Prostate gland (tissue), 2 donors: Measurements from ENCODE around the gene SSBP3. TPM values are rescaled to one million over a fixed set of nuclear protein-coding genes. Genes with fewer than 3 reads are reported as not detected.
"Not testable (repeated sequence)": the region's sequence is repeated elsewhere in the genome, so short reads cannot be mapped to it uniquely, and the experiment has no call there.

Experiments
- DNase-seq: peaks from one replicate; pipeline ENCODE4 v3.0.0-alpha.2; 2019; ENCODE audit warnings: low spot score
- H3K27ac ChIP-seq, 2 donors: fragments of 200-600 bp; sonication (generic); 2 replicates each; pipeline ENCODE4 v1.5.1; 2017 to 2019
- H3K27me3 ChIP-seq: fragments of 200-600 bp; sonication (generic); replicated peaks from 2 replicates; pipeline ENCODE4 v1.5.1; 2019; ENCODE audit not compliant: insufficient read depth
- H3K36me3 ChIP-seq, 2 donors: fragments of 200-600 bp; sonication (generic); 1 replicate in 1 of 2; 2 replicates in 1 of 2; pipeline versions ENCODE4 v1.5.1 to v1.8.1; 2017 to 2019
- H3K4me1 ChIP-seq: fragments of 200-600 bp; sonication (generic); replicated peaks from 2 replicates; pipeline ENCODE4 v1.5.1; 2019
- H3K4me3 ChIP-seq, 2 donors: fragments of 200-600 bp; sonication (generic); 2 replicates each; pipeline ENCODE4 v1.5.1; 2017 to 2019
- H3K9me3 ChIP-seq: fragments of 200-600 bp; sonication (generic); 2 replicates; pipeline ENCODE4 v1.5.1; 2017
- POLR2A ChIP-seq: fragments of 450-650 bp; IDR thresholded peaks from one replicate; pipeline ENCODE4 v1.6.1; 2016; ENCODE audit warnings: antibody characterized with exemption, mild to moderate bottlenecking
- POLR2AphosphoS5 ChIP-seq: sonication (generic); formaldehyde crosslinking; IDR thresholded peaks from one replicate; pipeline ENCODE4 v1.6.1; 2017; ENCODE audit warnings: antibody characterized with exemption
- WGBS: methylation state at CpG from one replicate; pipeline ENCODE4 v1.1.5; 2018; 5-methylcytosine and 5-hydroxymethylcytosine counted together
- intact Hi-C: fragments of 100-400 bp; cut with DNase I; formaldehyde crosslinking; loops from one replicate; pipeline ENCODE4 v1.14.2; 2022
- total RNA-seq, 2 donors: library from RNA; depleted of rRNA; stranded (reverse); fragments of >200 nt; gene quantifications; one replicate each; pipeline ENCODE4 v1.1.0, GENCODE V29; 2016
- TF ChIP-seq, protein P1 (sequence below), 4 experiments: fragments of 200-600 bp in 2 of 4; fragments of 450-650 bp in 2 of 4; sonication (generic) in 2 of 4; IDR thresholded peaks; 1 replicate in 3 of 4; 2 replicates in 1 of 4; pipeline ENCODE4 v1.5.1; 2016 to 2019; ENCODE audit warnings: antibody characterized with exemption in 4 of 4, mild to moderate bottlenecking in 2 of 4, moderate library complexity in 2 of 4

SSBP3 gene
- total RNA-seq, 2 donors from 2014 or later, result 45.0 to 94.4 TPM

DNA sequence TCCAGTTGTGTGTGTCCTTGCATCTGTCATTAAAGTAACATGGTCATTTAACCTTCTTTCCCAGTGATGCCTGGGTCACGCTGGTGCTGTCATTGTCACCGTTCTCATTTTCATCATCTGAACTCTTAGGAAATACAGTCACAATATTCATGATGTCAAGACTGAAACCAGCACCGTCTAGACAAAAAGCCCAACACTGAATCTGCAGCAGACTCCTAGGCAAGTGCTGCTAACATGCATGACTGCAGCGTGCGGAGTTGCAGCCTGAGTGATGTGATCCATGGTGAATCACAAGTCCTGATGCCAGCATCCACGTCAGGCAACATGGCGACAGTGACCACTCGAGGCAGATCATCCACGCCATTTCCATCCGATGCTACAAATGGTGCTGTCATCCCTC lies 168.6 kb downstream of the SSBP3 start:
- no peak for DNase-seq
- no peak for TF ChIP-seq POLR2AphosphoS5
- no peak for TF ChIP-seq POLR2A
- TF ChIP-seq, protein P1, sequence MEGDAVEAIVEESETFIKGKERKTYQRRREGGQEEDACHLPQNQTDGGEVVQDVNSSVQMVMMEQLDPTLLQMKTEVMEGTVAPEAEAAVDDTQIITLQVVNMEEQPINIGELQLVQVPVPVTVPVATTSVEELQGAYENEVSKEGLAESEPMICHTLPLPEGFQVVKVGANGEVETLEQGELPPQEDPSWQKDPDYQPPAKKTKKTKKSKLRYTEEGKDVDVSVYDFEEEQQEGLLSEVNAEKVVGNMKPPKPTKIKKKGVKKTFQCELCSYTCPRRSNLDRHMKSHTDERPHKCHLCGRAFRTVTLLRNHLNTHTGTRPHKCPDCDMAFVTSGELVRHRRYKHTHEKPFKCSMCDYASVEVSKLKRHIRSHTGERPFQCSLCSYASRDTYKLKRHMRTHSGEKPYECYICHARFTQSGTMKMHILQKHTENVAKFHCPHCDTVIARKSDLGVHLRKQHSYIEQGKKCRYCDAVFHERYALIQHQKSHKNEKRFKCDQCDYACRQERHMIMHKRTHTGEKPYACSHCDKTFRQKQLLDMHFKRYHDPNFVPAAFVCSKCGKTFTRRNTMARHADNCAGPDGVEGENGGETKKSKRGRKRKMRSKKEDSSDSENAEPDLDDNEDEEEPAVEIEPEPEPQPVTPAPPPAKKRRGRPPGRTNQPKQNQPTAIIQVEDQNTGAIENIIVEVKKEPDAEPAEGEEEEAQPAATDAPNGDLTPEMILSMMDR (IDR thresholded peaks at IDR 0.05), result no peak
- H3K4me1 ChIP-seq, result no peaks in the 10 kb centered on the region
- H3K4me3 ChIP-seq, result no peak overlapping the region
- peaks cover 0 to 21% of the 10 kb centered on the region in 2 donors for H3K36me3 ChIP-seq
- H3K27ac ChIP-seq, result no peak overlapping the region
- intact Hi-C loops, result no loop called here
- WGBS, result 91% methylated on average over 10 of the region's 10 CpGs
- H3K9me3 ChIP-seq, result no peaks in the 10 kb centered on the region
- H3K27me3 ChIP-seq, result no peaks in the 10 kb centered on the region

DNA sequence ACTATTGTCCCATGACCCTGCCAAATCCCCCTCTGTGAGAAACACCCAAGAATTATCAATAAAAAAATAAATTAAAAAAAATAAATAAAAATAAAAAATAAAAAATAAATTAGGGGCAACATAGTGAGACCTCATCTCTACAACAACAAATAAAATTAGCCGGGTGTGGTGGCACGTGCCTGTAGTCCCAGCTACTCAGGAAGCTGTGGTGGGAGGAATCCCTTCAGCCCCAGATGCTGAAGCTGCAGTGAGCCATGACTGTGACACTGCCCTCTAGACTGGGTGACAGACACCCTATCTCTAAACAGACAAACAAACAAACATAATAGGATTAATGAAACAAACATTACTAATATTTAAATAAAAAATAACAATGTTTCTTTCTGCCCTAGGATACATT lies 171.9 kb downstream of the SSBP3 start:
- H3K27me3 ChIP-seq, result no peaks in the 10 kb centered on the region
- H3K4me1 ChIP-seq, result no peaks in the 10 kb centered on the region
- intact Hi-C loops, result no loop called here
- peaks cover 0 to 21% of the 10 kb centered on the region in 2 donors for H3K36me3 ChIP-seq
- H3K9me3 ChIP-seq, result no peaks in the 10 kb centered on the region
- 82% methylated on average over 2 of the region's 2 CpGs for WGBS
- no peak overlapping the region for H3K27ac ChIP-seq
- TF ChIP-seq POLR2A (no peak), POLR2AphosphoS5 (no peak)
- TF ChIP-seq, protein P1 (IDR thresholded peaks at IDR 0.05), result no peak
- no peak overlapping the region for H3K4me3 ChIP-seq
- no peak for DNase-seq

DNA sequence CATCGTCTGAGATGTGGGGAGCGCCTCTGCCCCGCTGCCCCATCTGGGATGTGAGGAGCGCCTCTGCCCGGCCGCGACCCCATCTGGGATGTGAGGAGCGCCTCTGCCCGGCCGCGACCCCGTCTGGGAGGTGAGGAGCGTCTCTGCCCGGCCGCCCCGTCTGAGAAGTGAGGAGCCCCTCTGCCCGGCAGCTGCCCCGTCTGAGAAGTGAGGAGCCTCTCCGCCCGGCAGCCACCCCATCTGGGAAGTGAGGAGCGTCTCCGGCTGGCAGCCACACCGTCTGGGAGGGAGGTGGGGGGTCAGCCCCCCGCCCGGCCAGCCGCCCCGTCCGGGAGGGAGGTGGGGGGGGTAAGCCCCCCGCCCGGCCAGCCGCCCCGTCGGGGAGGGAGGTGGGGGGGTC lies 173.0 kb downstream of the SSBP3 start:
- H3K4me3 ChIP-seq, H3K4me1 ChIP-seq, H3K9me3 ChIP-seq, intact Hi-C loops, H3K27me3 ChIP-seq, DNase-seq, H3K27ac ChIP-seq: not testable (repeated sequence)
- peaks cover 0 to 13% of the 10 kb centered on the region in 2 donors for H3K36me3 ChIP-seq
- WGBS, result 98% methylated on average over 23 of the region's 33 CpGs

DNA sequence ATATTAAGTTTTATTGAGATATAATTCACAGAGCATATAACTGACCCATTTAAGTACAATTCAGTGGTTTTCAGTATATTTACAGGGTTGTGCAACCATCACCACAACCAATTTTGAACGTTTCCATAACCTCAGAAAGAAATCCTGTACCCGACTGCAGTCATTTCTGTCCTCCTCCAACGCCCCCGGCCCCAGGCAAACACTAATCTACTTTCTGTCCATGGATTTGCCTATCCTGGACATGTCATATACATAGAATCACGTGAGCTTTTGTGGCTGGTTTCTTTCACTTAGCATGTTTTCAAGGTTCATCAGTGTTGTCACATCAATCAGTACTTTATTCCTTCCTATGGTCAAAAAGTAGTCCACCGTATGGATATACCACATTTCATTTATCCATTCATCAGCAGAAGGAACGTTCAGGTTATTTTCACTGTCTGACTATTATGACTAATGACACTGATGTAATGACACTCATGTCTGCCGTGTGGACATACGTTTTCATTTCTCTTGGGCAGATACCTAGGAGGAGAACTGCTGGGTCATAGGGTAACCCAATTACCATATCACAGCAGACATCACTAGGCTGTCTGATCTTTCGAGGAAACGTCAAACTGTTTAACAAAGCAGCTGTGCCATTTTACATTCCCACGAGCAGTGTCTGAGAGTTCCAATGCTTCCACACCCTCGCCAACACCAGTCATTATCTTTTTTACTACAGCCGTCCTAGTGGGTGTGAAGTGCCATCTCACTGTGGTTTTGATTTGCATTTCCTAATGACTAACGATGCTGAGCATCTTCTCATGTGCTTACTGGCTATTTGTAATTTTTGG lies 175.5 kb downstream of the SSBP3 start:
- WGBS, result 82% methylated on average over 15 of the region's 15 CpGs
- Histone ChIP-seq H3K4me3 (no peak overlapping the region), H3K27ac (no peak overlapping the region), H3K4me1 (no peaks in the 10 kb centered on the region), H3K36me3 (no peaks in the 10 kb centered on the region), H3K9me3 (no peaks in the 10 kb centered on the region), H3K27me3 (no peaks in the 10 kb centered on the region)
- DNase-seq, result no peak
- intact Hi-C loops, result no loop called here
- TF ChIP-seq POLR2AphosphoS5, result no peak

DNA sequence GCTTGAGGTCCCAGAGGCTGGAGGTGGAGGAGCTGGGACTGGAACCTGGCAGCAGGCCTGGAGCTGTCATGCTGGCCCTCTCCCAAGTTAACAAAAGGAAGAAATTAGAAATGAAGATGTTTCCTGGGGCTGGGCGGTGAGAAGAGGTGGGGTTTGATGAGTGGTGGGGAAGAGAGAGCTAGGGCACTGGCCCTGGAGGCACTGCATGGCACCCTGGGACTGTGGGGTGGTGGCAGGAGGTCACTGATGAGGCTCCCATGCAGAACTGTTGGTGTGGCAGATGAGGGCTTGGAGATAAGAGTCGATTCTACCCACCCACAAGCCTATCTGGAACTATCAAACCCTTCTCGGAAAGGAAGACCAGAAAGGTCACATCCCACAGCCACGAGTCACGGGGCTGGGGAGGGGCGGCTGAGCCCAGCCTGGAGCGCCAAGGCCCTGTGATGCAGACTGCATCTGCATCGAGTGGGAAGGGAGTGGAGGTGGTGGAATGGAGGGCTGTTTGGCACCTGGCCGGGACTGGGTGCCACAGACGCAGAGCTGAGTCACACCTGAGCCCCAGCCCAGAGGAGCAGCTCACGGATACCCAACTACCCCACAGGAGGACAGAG lies 176.8 kb downstream of the SSBP3 start:
- intact Hi-C loops, result no loop called here
- no peaks in the 10 kb centered on the region for H3K27me3 ChIP-seq
- TF ChIP-seq POLR2AphosphoS5 (no peak), POLR2A (no peak)
- TF ChIP-seq, protein P1 (IDR thresholded peaks at IDR 0.05), result no peak
- H3K4me3 ChIP-seq, result no peak overlapping the region
- no peaks in the 10 kb centered on the region for H3K4me1 ChIP-seq
- DNase-seq, result no peak
- H3K9me3 ChIP-seq, result no peaks in the 10 kb centered on the region
- H3K36me3 ChIP-seq, result no peaks in the 10 kb centered on the region
- WGBS, result 48% methylated on average over 11 of the region's 11 CpGs
- no peak overlapping the region for H3K27ac ChIP-seq

DNA sequence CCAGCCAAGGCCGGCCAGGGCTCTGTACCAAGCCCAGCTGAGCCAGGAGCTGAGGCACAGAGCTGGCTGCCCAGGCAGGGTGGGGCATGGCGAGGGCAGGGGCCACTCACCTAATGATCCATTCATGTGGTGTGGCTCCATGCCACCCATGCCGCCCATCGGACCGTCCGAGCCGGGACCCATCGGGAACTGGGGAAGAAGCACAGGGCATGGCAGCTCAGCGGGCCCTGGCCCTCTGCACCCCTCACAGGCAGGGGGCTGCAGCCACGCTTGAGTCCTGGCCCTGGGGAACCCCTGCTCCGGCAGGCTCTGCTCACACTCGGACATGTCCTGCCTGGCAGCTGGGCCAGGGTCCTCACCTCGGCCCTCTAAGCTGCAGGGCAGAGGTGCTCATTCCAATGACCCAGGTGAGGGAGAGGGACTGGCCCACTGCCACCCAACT lies 177.5 kb downstream of the SSBP3 start:
- Histone ChIP-seq H3K4me1 (no peaks in the 10 kb centered on the region), H3K27me3 (no peaks in the 10 kb centered on the region), H3K4me3 (no peak overlapping the region), H3K27ac (no peak overlapping the region), H3K9me3 (no peaks in the 10 kb centered on the region), H3K36me3 (no peaks in the 10 kb centered on the region)
- no peak for DNase-seq
- TF ChIP-seq, protein P1 (IDR thresholded peaks at IDR 0.05), result no peak
- TF ChIP-seq POLR2AphosphoS5, result no peak
- no peak for TF ChIP-seq POLR2A
- 87% methylated on average over 12 of the region's 13 CpGs for WGBS
- intact Hi-C loops, result no loop called here
